T-helper 2 cell treated with Interferon-gamma antibody and Interleukin-4, amounts not matched to agents 5 μg/mL and 100 μg/mL, for 36 hours (primary cell): ENCODE data around the gene MERTK.
"Not testable (repeated sequence)": the region's sequence is repeated elsewhere in the genome, so short reads cannot be mapped to it uniquely, and the experiment has no call there.

Experiments
- DNase-seq: peaks from one replicate; pipeline ENCODE4 v3.0.0; 2021; ENCODE audit warnings: low spot score
- H3K27ac Mint-ChIP-seq: one replicate; pipeline ENCODE4 v1.8.0; 2021; ENCODE audit warnings: mild to moderate bottlenecking, mixed read lengths
- H3K27me3 Mint-ChIP-seq: one replicate; pipeline ENCODE4 v1.8.0; 2021; ENCODE audit warnings: low read depth, mixed read lengths
- H3K36me3 Mint-ChIP-seq: one replicate; pipeline ENCODE4 v1.8.0; 2021; ENCODE audit warnings: low read depth, mixed read lengths
- H3K4me1 Mint-ChIP-seq: one replicate; pipeline ENCODE4 v1.8.0; 2021; ENCODE audit warnings: low read depth, mixed read lengths
- H3K4me3 Mint-ChIP-seq: one replicate; pipeline ENCODE4 v1.8.0; 2022; ENCODE audit warnings: mild to moderate bottlenecking, moderate library complexity, mixed read lengths
- H3K9me3 Mint-ChIP-seq: one replicate; pipeline ENCODE4 v1.8.0; 2021; ENCODE audit warnings: mixed read lengths

MERTK gene

GRCh38 chr2:111903930-111904439 lies 5.6 kb downstream of the MERTK start:
- H3K9me3 Mint-ChIP-seq = no peaks in the 10 kb centered on the region
- peaks cover 28% of the 10 kb centered on the region for H3K27me3 Mint-ChIP-seq
- H3K27ac Mint-ChIP-seq = no peak overlapping the region
- no peak for DNase-seq
- peaks cover 13% of the 10 kb centered on the region for H3K4me1 Mint-ChIP-seq
- H3K36me3 Mint-ChIP-seq = no peaks in the 10 kb centered on the region
- no peak overlapping the region for H3K4me3 Mint-ChIP-seq

- Mint-ChIP-seq H3K27me3 (peaks cover 20% of the 10 kb centered on the region), H3K4me3 (no peak overlapping the region), H3K4me1 (peaks cover 10% of the 10 kb centered on the region), H3K27ac (no peak overlapping the region), H3K9me3 (no peaks in the 10 kb centered on the region), H3K36me3 (no peaks in the 10 kb centered on the region)
- DNase-seq = no peak
These were observed 6.5 kb downstream of the MERTK start for GRCh38 chr2:111904726-111905474.

DNA sequence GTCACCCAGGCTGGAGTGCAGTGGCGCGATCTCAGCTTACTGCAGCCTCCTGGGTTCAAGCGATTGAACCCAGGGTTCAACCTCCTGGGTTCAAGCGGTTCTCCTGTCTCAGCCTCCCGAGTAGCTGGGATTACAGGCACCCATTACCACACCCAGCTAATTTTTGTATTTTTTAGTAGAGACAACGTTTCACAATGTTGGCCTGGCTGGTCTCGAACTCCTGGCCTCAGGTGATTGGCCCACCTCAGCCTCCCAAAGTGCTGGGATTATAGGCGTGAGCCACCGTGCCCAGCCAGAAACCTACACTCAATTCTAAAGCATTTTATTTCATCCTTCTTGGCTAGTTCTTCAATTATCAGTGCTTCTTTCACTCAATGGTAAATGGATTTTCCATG lies 7.1 kb downstream of the MERTK start:
- DNase-seq, H3K9me3 Mint-ChIP-seq, H3K4me3 Mint-ChIP-seq, H3K36me3 Mint-ChIP-seq, H3K27ac Mint-ChIP-seq: not testable (repeated sequence)
- Mint-ChIP-seq H3K4me1 (peaks cover 10% of the 10 kb centered on the region), H3K27me3 (peaks cover 14% of the 10 kb centered on the region)

DNA sequence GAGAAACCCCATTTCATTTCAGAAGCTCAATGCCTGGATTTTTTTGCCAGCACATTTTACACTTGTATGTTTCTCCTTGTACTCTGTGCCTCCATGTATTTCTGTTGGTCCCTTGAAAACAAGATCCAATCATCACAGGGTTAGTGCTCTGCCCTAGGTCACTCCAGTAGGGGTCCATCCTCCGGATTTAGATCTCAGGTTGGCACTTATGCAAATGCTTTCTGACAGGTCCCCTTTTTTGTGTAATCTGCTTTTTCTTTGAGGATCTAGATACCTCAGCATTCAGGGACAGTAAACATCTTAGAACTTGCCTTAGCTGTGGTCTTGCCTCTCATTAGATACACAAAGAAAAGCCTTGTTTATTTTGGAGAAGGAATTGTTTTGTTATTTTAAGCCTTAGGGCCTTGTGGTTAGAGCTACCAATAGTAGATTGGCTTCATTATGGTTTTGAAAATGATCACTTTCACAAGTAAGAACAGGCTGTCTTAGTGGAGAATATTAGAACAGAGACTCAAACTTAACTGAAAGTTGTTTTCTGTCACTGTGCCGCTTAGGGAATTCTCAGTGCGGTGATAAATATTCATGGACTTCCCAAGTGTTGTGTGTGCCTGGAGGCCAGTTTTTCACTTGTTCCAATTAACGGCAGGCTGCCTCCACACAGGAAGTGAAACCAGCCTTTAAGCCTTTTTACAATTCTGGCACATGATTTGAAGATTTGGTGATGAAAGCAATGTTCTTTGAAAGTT lies 7.8 kb downstream of the MERTK start:
- Mint-ChIP-seq H3K4me1 (peaks cover 10% of the 10 kb centered on the region), H3K27ac (no peak overlapping the region), H3K4me3 (peak overlapping the region; percentile 17), H3K9me3 (no peaks in the 10 kb centered on the region), H3K36me3 (no peaks in the 10 kb centered on the region), H3K27me3 (peaks cover 7% of the 10 kb centered on the region)
- no peak for DNase-seq

DNA sequence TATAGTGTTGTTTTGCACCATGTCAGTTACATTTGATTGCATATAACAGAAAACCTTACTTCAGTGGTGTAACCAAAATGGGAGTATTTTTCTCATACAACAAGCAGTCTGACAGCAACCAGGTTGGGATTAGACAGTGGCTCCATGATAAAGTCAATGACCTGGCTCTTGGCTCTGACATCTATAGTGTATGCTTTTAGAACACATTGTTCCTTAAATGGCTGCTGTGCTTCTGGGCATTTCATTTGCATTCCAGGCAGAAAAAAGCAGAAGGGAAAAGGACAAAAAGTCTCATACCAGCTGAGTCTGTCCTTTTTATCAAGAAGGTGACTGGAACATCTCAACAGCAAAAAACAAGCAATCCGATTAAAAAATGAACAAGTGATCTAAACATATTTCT lies 10.2 kb downstream of the MERTK start:
- no peak overlapping the region for H3K27ac Mint-ChIP-seq
- H3K27me3 Mint-ChIP-seq = no peaks in the 10 kb centered on the region
- no peak overlapping the region for H3K4me3 Mint-ChIP-seq
- no peak for DNase-seq
- no peaks in the 10 kb centered on the region for H3K36me3 Mint-ChIP-seq
- H3K9me3 Mint-ChIP-seq = no peaks in the 10 kb centered on the region
- peaks cover 10% of the 10 kb centered on the region for H3K4me1 Mint-ChIP-seq

- Mint-ChIP-seq H3K4me3 (no peak overlapping the region), H3K4me1 (peaks cover 10% of the 10 kb centered on the region)
These were observed 10.7 kb downstream of the MERTK start for GRCh38 chr2:111909079-111909478.

GRCh38 chr2:111909997-111910396 lies 11.6 kb downstream of the MERTK start:
- not testable (repeated sequence) for H3K36me3 Mint-ChIP-seq, H3K27ac Mint-ChIP-seq, H3K9me3 Mint-ChIP-seq

More at GRCh38 chr2:111909079-111909478, 10.7 kb downstream of the MERTK start:
- no peak for DNase-seq
- no peaks in the 10 kb centered on the region for H3K9me3 Mint-ChIP-seq
- H3K27me3 Mint-ChIP-seq = no peaks in the 10 kb centered on the region
- no peak overlapping the region for H3K27ac Mint-ChIP-seq
- no peaks in the 10 kb centered on the region for H3K36me3 Mint-ChIP-seq

GRCh38 chr2:111910609-111911277 lies 12.3 kb downstream of the MERTK start:
- Mint-ChIP-seq H3K27ac (no peak overlapping the region), H3K4me3 (no peak overlapping the region), H3K4me1 (peaks cover 10% of the 10 kb centered on the region), H3K9me3 (no peaks in the 10 kb centered on the region), H3K27me3 (peaks cover 3% of the 10 kb centered on the region), H3K36me3 (no peaks in the 10 kb centered on the region)
- DNase-seq = no peak

More at GRCh38 chr2:111909997-111910396, 11.6 kb downstream of the MERTK start:
- H3K4me3 Mint-ChIP-seq, DNase-seq, H3K27me3 Mint-ChIP-seq: not testable (repeated sequence)
- H3K4me1 Mint-ChIP-seq = peaks cover 10% of the 10 kb centered on the region

- not testable (repeated sequence) for H3K9me3 Mint-ChIP-seq, DNase-seq, H3K4me3 Mint-ChIP-seq, H3K27ac Mint-ChIP-seq, H3K4me1 Mint-ChIP-seq, H3K27me3 Mint-ChIP-seq, H3K36me3 Mint-ChIP-seq
These were observed 13.0 kb downstream of the MERTK start for GRCh38 chr2:111911295-111911977.

DNA sequence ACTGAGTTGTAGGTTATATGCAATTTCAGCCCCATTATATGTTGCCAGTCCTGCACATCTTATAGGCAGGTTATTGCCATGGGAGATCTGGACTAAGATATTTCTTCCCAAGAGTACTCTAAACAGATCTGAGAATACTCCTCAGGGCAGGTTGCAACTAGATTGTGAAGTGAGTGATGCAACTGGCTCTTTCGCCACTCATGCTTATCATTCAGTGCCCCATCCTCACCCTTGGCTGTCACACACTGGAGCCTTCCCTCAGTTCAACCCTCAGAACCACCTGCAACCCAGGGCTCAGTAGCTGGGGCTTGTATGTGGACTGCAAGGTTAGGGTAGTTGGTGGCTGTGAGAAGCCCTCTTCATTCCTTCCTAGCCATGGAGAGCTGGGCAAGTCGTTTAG lies 14.1 kb downstream of the MERTK start:
- Mint-ChIP-seq H3K27me3 (peaks cover 3% of the 10 kb centered on the region), H3K9me3 (no peaks in the 10 kb centered on the region), H3K4me3 (no peak overlapping the region), H3K36me3 (no peaks in the 10 kb centered on the region), H3K4me1 (no peaks in the 10 kb centered on the region), H3K27ac (no peak overlapping the region)
- DNase-seq = no peak

DNA sequence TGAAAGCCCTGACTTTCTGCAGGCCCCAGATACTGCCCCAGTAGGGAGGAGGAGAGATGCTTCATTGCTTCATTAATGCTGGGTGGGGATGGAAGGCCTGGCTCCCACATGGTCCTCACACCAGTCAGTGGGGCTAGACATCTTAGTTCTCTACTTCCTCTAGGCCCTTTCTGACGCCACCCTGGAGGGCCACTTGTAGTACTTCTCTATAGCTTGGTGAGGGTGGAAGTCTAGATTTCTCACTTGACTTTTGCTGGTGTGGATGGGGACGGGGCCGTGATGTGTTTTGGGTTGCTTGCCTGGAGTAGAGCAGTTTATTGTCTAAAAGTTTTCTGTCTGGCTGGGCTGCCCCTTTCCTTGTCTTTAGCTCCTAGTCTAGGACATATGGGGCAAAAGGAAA lies 18.7 kb downstream of the MERTK start:
- DNase-seq = no peak
- Mint-ChIP-seq H3K9me3 (no peaks in the 10 kb centered on the region), H3K36me3 (no peaks in the 10 kb centered on the region)

DNA sequence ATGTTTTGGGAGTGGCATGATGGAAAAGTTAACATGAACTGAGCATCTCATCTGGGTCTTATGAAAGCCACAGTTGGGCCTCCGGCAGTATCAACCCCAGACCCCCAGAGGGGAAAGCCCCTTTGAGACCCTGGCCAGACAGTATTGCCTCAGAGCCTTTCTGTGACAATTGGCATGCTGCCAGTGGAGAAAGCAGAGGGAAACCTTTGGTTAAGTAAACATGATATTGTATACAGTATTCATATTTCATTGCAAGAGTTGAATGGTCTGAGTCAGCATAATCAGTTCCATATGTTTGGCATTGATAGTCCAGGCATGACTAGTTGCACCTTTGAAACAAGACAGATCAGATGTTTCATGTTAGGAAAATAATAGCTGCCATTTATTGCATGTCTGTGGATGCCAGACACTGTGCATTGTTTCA lies 20.0 kb downstream of the MERTK start:
- Mint-ChIP-seq H3K36me3 (no peaks in the 10 kb centered on the region), H3K27ac (no peak overlapping the region), H3K9me3 (no peaks in the 10 kb centered on the region), H3K4me3 (no peak overlapping the region), H3K27me3 (peaks cover 7% of the 10 kb centered on the region), H3K4me1 (no peaks in the 10 kb centered on the region)
- no peak for DNase-seq

More for the DNA sequence above, 18.7 kb downstream of the MERTK start:
- Mint-ChIP-seq H3K27me3 (peaks cover 3% of the 10 kb centered on the region), H3K4me3 (no peak overlapping the region), H3K27ac (no peak overlapping the region), H3K4me1 (no peaks in the 10 kb centered on the region)

GRCh38 chr2:111919365-111919764 lies 21.0 kb downstream of the MERTK start:
- H3K27ac Mint-ChIP-seq = no peak overlapping the region

More at GRCh38 chr2:111919365-111919764, 21.0 kb downstream of the MERTK start:
- H3K9me3 Mint-ChIP-seq = no peaks in the 10 kb centered on the region
- peaks cover 7% of the 10 kb centered on the region for H3K27me3 Mint-ChIP-seq
- no peak for DNase-seq
- no peaks in the 10 kb centered on the region for H3K36me3 Mint-ChIP-seq
- H3K4me1 Mint-ChIP-seq = no peaks in the 10 kb centered on the region
- no peak overlapping the region for H3K4me3 Mint-ChIP-seq
